RWPE2 (cell line): ENCODE data around the gene HK1.
A peak's percentile ranks its signal among the peaks of the same experiment; 100 is the strongest.
"Not testable (repeated sequence)": the region's sequence is repeated elsewhere in the genome, so short reads cannot be mapped to it uniquely, and the experiment has no call there.

ENCODE experiments used
- ATAC-seq: fragments of 200-7000 bp; cut with Tn5 transposase; 3 replicates; pipeline ENCODE4 v1.9.1; 2021; ENCODE audit warnings: low read depth
- DNase-seq: peaks from one replicate; pipeline ENCODE4 v3.0.0-alpha.2; 2020; ENCODE audit warnings: low spot score
- H3K27ac ChIP-seq: fragments of 450-650 bp; 2 replicates; pipeline ENCODE4 v1.5.1; 2017; ENCODE audit warnings: mild to moderate bottlenecking; ENCODE audit not compliant: poor library complexity, severe bottlenecking
- H3K27me3 ChIP-seq: fragments of 250-450 bp; sonication (Bioruptor Pico); 2 replicates; pipeline ENCODE4 v1.5.1; 2021; ENCODE audit warnings: mild to moderate bottlenecking, moderate library complexity; ENCODE audit not compliant: insufficient read depth, poor library complexity, severe bottlenecking
- H3K36me3 ChIP-seq: fragments of 250-450 bp; sonication (Bioruptor Pico); 2 replicates; pipeline ENCODE4 v1.5.1; 2020; ENCODE audit warnings: low read depth, mild to moderate bottlenecking, moderate library complexity
- H3K4me1 ChIP-seq: fragments of 250-450 bp; sonication (Bioruptor Pico); 2 replicates; pipeline ENCODE4 v1.5.1; 2021; ENCODE audit warnings: mild to moderate bottlenecking, moderate library complexity; ENCODE audit not compliant: insufficient read depth, poor library complexity, severe bottlenecking
- H3K4me3 ChIP-seq: fragments of 250-450 bp; sonication (Bioruptor Pico); 2 replicates; pipeline ENCODE4 v1.5.1; 2021; ENCODE audit warnings: mild to moderate bottlenecking, moderate library complexity; ENCODE audit not compliant: severe bottlenecking
- H3K9me3 ChIP-seq: fragments of 250-450 bp; sonication (Bioruptor Pico); 2 replicates; pipeline ENCODE4 v1.5.1; 2021; ENCODE audit warnings: mild to moderate bottlenecking, moderate library complexity; ENCODE audit not compliant: severe bottlenecking
- CTCF ChIP-seq: fragments of 450-650 bp; IDR thresholded peaks from one replicate; pipeline ENCODE4 v1.5.1; 2017; ENCODE audit warnings: mild to moderate bottlenecking, moderate library complexity; ENCODE audit not compliant: poor library complexity, severe bottlenecking

Gene HK1

GRCh38 chr10:69333205-69333604, 54.9 kb downstream of the HK1 start:
- no peaks in the 10 kb centered on the region for H3K9me3 ChIP-seq
- TF ChIP-seq CTCF: peak; percentile 23
- ATAC-seq: peak; percentile 59
- peaks cover 46% of the 10 kb centered on the region for H3K36me3 ChIP-seq
- peaks cover 59% of the 10 kb centered on the region for H3K4me1 ChIP-seq
- H3K27me3 ChIP-seq: no peaks in the 10 kb centered on the region
- no peak for DNase-seq
- H3K4me3 ChIP-seq: no peak overlapping the region
- peak overlapping the region; percentile 97 for H3K27ac ChIP-seq

- not testable (repeated sequence) for DNase-seq, H3K4me3 ChIP-seq, H3K27me3 ChIP-seq, ATAC-seq, H3K9me3 ChIP-seq
- Histone ChIP-seq H3K27ac (peak overlapping the region; percentile 97), H3K36me3 (peaks cover 42% of the 10 kb centered on the region), H3K4me1 (peaks cover 59% of the 10 kb centered on the region)
These were observed 55.6 kb downstream of the HK1 start for GRCh38 chr10:69333865-69334301.

GRCh38 chr10:69334302-69335062, 56.2 kb downstream of the HK1 start:
- peak overlapping the region; percentile 97 for H3K27ac ChIP-seq
- no peak for ATAC-seq

GRCh38 chr10:69335063-69335587, 56.8 kb downstream of the HK1 start:
- no peaks in the 10 kb centered on the region for H3K27me3 ChIP-seq
- no peak for TF ChIP-seq CTCF
- peaks cover 71% of the 10 kb centered on the region for H3K4me1 ChIP-seq
- H3K36me3 ChIP-seq: peaks cover 32% of the 10 kb centered on the region
- DNase-seq (no peak), ATAC-seq (no peak)
- H3K4me3 ChIP-seq: no peak overlapping the region
- H3K27ac ChIP-seq: peak overlapping the region; percentile 97
- no peaks in the 10 kb centered on the region for H3K9me3 ChIP-seq

More at GRCh38 chr10:69334302-69335062, 56.2 kb downstream of the HK1 start:
- Histone ChIP-seq H3K27me3 (no peaks in the 10 kb centered on the region), H3K4me3 (no peak overlapping the region), H3K9me3 (no peaks in the 10 kb centered on the region), H3K36me3 (peaks cover 38% of the 10 kb centered on the region), H3K4me1 (peaks cover 65% of the 10 kb centered on the region)
- no peak for DNase-seq
- no peak for TF ChIP-seq CTCF

GRCh38 chr10:69335613-69336012, 57.3 kb downstream of the HK1 start:
- TF ChIP-seq CTCF: no peak
- Histone ChIP-seq H3K4me1 (peaks cover 76% of the 10 kb centered on the region), H3K27ac (peak overlapping the region; percentile 97)

More at GRCh38 chr10:69335613-69336012, 57.3 kb downstream of the HK1 start:
- Histone ChIP-seq H3K36me3 (peaks cover 27% of the 10 kb centered on the region), H3K27me3 (no peaks in the 10 kb centered on the region), H3K4me3 (no peak overlapping the region), H3K9me3 (no peaks in the 10 kb centered on the region)
- DNase-seq: no peak
- ATAC-seq: no peak
